Mesendoderm (in vitro differentiated cells): ENCODE data around the gene CBX8.

ENCODE experiments used
- DNase-seq: peaks from one replicate; pipeline ENCODE4 v3.0.0; 2013
- H2AK5ac ChIP-seq: 2 replicates; pipeline ENCODE4 v1.6.1; 2013; ENCODE audit warnings: low read length, inconsistent platforms
- H2BK120ac ChIP-seq: 2 replicates; pipeline ENCODE4 v1.6.1; 2013; ENCODE audit warnings: low read depth, mild to moderate bottlenecking, low read length, moderate library complexity, mixed read lengths
- H2BK15ac ChIP-seq: replicated peaks from 2 replicates; pipeline ENCODE4 v1.6.1; 2013; ENCODE audit warnings: low read depth, mild to moderate bottlenecking, moderate library complexity
- H2BK5ac ChIP-seq: 2 replicates; pipeline ENCODE4 v1.6.1; 2013; ENCODE audit warnings: low read length, inconsistent platforms
- H3K18ac ChIP-seq: 2 replicates; pipeline ENCODE4 v1.6.1; 2013; ENCODE audit warnings: mild to moderate bottlenecking, low read length, mixed read lengths
- H3K23ac ChIP-seq: one replicate; pipeline ENCODE4 v1.6.1; 2013; ENCODE audit warnings: low read length
- H3K27ac ChIP-seq: 2 replicates; pipeline ENCODE4 v1.5.1; 2013; ENCODE audit warnings: low read depth, mild to moderate bottlenecking, inconsistent platforms, low read length, moderate library complexity
- H3K27me3 ChIP-seq: 2 replicates; pipeline ENCODE4 v1.6.1; 2013; ENCODE audit warnings: low read length, control low read depth, mild to moderate bottlenecking, inconsistent platforms; ENCODE audit not compliant: insufficient read depth, poor library complexity
- H3K36me3 ChIP-seq: 2 replicates; pipeline ENCODE4 v1.6.1; 2013; ENCODE audit warnings: low read length, inconsistent platforms; ENCODE audit not compliant: control insufficient read depth, insufficient read depth
- H3K4ac ChIP-seq: one replicate; pipeline ENCODE4 v1.6.1; 2013; ENCODE audit warnings: low read depth, mild to moderate bottlenecking, low read length, moderate library complexity
- H3K4me1 ChIP-seq: 2 replicates; pipeline ENCODE4 v1.6.1; 2013; ENCODE audit warnings: low read depth, low read length, inconsistent platforms; ENCODE audit not compliant: control insufficient read depth
- H3K4me2 ChIP-seq: 2 replicates; pipeline ENCODE4 v1.6.1; 2013; ENCODE audit warnings: low read length
- H3K4me3 ChIP-seq: 2 replicates; pipeline ENCODE4 v1.5.1; 2013; ENCODE audit warnings: mild to moderate bottlenecking, low read length
- H3K56ac ChIP-seq: one replicate; pipeline ENCODE4 v1.6.1; 2013; ENCODE audit warnings: low read length
- H3K79me1 ChIP-seq: 2 replicates; pipeline ENCODE4 v1.6.1; 2013; ENCODE audit warnings: low read length, inconsistent platforms
- H3K79me2 ChIP-seq: 2 replicates; pipeline ENCODE4 v1.6.1; 2013; ENCODE audit warnings: mild to moderate bottlenecking, low read length; ENCODE audit not compliant: control insufficient read depth, insufficient read depth
- H3K9ac ChIP-seq: 2 replicates; pipeline ENCODE4 v1.6.1; 2013; ENCODE audit warnings: low read length, inconsistent platforms
- H4K5ac ChIP-seq: one replicate; pipeline ENCODE4 v1.6.1; 2013; ENCODE audit warnings: low read length
- H4K8ac ChIP-seq: one replicate; pipeline ENCODE4 v1.6.1; 2013; ENCODE audit warnings: low read depth, mild to moderate bottlenecking, control low read depth, low read length, moderate library complexity
- WGBS: extraction: QIAGEN DNeasy Blood & Tissue Kit; methylation state at CpG from one replicate; pipeline ENCODE4 v1.1.7; 2013; ENCODE audit warnings: low lambda C conversion rate, missing lambda C conversion rate; ENCODE audit not compliant: insufficient coverage; ENCODE audit errors: extremely low coverage; 5-methylcytosine and 5-hydroxymethylcytosine counted together

The CBX8 gene

GRCh38 chr17:79743614-79744013 is 53.3 kb downstream of the CBX8 start:
- Histone ChIP-seq H3K4me1 (no peaks in the 10 kb centered on the region), H3K36me3 (no peaks in the 10 kb centered on the region), H3K56ac (no peak overlapping the region), H3K4ac (no peak overlapping the region), H3K79me2 (no peaks in the 10 kb centered on the region), H4K8ac (no peak overlapping the region), H2BK5ac (no peak overlapping the region), H3K18ac (no peak overlapping the region), H2BK120ac (no peak overlapping the region), H2BK15ac (no peak overlapping the region), H3K9ac (no peak overlapping the region), H3K4me2 (no peak overlapping the region), H3K27ac (no peak overlapping the region), H3K27me3 (peaks cover 24% of the 10 kb centered on the region), H2AK5ac (no peak overlapping the region), H3K4me3 (no peak overlapping the region), H3K79me1 (no peaks in the 10 kb centered on the region), H4K5ac (no peak overlapping the region), H3K23ac (no peak overlapping the region)
- no peak for DNase-seq
- WGBS: no CpG with 5 or more reads among the region's 5 CpGs

- H3K9ac ChIP-seq: no peak overlapping the region
- H2AK5ac ChIP-seq: no peak overlapping the region
- H3K79me2 ChIP-seq: no peaks in the 10 kb centered on the region
- no peak overlapping the region for H2BK120ac ChIP-seq
- no peak overlapping the region for H3K4me3 ChIP-seq
- H3K4ac ChIP-seq: no peak overlapping the region
- H3K36me3 ChIP-seq: no peaks in the 10 kb centered on the region
- no peak overlapping the region for H3K18ac ChIP-seq
- no peak for DNase-seq
- no peak overlapping the region for H3K4me2 ChIP-seq
- no peaks in the 10 kb centered on the region for H3K4me1 ChIP-seq
- H3K56ac ChIP-seq: no peak overlapping the region
- no peaks in the 10 kb centered on the region for H3K79me1 ChIP-seq
- H3K27me3 ChIP-seq: peaks cover 18% of the 10 kb centered on the region
- H2BK5ac ChIP-seq: no peak overlapping the region
- H3K27ac ChIP-seq: no peak overlapping the region
- no peak overlapping the region for H4K8ac ChIP-seq
- H3K23ac ChIP-seq: no peak overlapping the region
- no peak overlapping the region for H2BK15ac ChIP-seq
- H4K5ac ChIP-seq: no peak overlapping the region
- WGBS: no CpG with 5 or more reads among the region's 7 CpGs
Observed at GRCh38 chr17:79742951-79743476, 53.9 kb downstream of the CBX8 start.

GRCh38 chr17:79742589-79742918 is 54.3 kb downstream of the CBX8 start:
- H3K4ac ChIP-seq: no peak overlapping the region
- no peak overlapping the region for H2BK15ac ChIP-seq
- H2AK5ac ChIP-seq: no peak overlapping the region
- no peak for DNase-seq
- H3K23ac ChIP-seq: no peak overlapping the region
- H3K9ac ChIP-seq: no peak overlapping the region
- H2BK120ac ChIP-seq: no peak overlapping the region
- no peaks in the 10 kb centered on the region for H3K79me1 ChIP-seq
- no peak overlapping the region for H3K56ac ChIP-seq
- no peaks in the 10 kb centered on the region for H3K36me3 ChIP-seq
- H3K27me3 ChIP-seq: peaks cover 14% of the 10 kb centered on the region
- no peak overlapping the region for H3K18ac ChIP-seq
- H4K8ac ChIP-seq: no peak overlapping the region
- H3K79me2 ChIP-seq: no peaks in the 10 kb centered on the region
- H3K4me2 ChIP-seq: no peak overlapping the region
- no peak overlapping the region for H2BK5ac ChIP-seq
- WGBS: no CpG with 5 or more reads among the region's 1 CpG
- H3K4me3 ChIP-seq: no peak overlapping the region
- H3K4me1 ChIP-seq: no peaks in the 10 kb centered on the region
- no peak overlapping the region for H3K27ac ChIP-seq
- no peak overlapping the region for H4K5ac ChIP-seq
